IMR-90 (cell line): ENCODE data around the gene INPP4A.

Experiments used
- BHLHE40 ChIP-seq: fragments of 150-350 bp; IDR thresholded peaks from 2 replicates; pipeline ENCODE4 v1.6.1; 2016; ENCODE audit warnings: mild to moderate bottlenecking, low read depth, low read length
- CEBPB ChIP-seq: IDR thresholded peaks from 2 replicates; pipeline ENCODE4 v1.6.1; 2012; ENCODE audit warnings: low read depth, low read length, improper control_type of control experiment
- CHD1 ChIP-seq: IDR thresholded peaks from 2 replicates; pipeline ENCODE4 v1.6.1; 2012; ENCODE audit warnings: low read depth, low read length, improper control_type of control experiment
- FOS ChIP-seq: fragments of 150-350 bp; IDR thresholded peaks from 2 replicates; pipeline ENCODE4 v1.6.1; 2016; ENCODE audit warnings: low read depth, low read length
- MAFK ChIP-seq: IDR thresholded peaks from 2 replicates; pipeline ENCODE4 v1.6.1; 2012; ENCODE audit warnings: low read depth, low read length, improper control_type of control experiment
- MXI1 ChIP-seq: IDR thresholded peaks from 2 replicates; pipeline ENCODE4 v1.6.1; 2012; ENCODE audit warnings: low read depth, mild to moderate bottlenecking, low read length, moderate library complexity, borderline replicate concordance
- POLR2A ChIP-seq: IDR thresholded peaks from 2 replicates; pipeline ENCODE4 v1.6.1; 2012; ENCODE audit warnings: mild to moderate bottlenecking, low read depth, low read length
- RAD21 ChIP-seq: IDR thresholded peaks from 2 replicates; pipeline ENCODE4 v1.6.1; 2012; ENCODE audit warnings: low read length, improper control_type of control experiment
- RCOR1 ChIP-seq: IDR thresholded peaks from 2 replicates; pipeline ENCODE4 v1.6.1; 2012; ENCODE audit warnings: mild to moderate bottlenecking, low read length, improper control_type of control experiment; ENCODE audit not compliant: insufficient replicate concordance
- RFX5 ChIP-seq: IDR thresholded peaks from 2 replicates; pipeline ENCODE4 v1.8.0; 2012; ENCODE audit warnings: low read depth, mild to moderate bottlenecking, low read length, moderate library complexity
- SMC3 ChIP-seq: fragments of 150-350 bp; IDR thresholded peaks from 2 replicates; pipeline ENCODE4 v1.6.1; 2016; ENCODE audit warnings: low read depth, mild to moderate bottlenecking, antibody characterized with exemption, low read length, moderate library complexity
- TF ChIP-seq, protein P1 (sequence below): conservative IDR thresholded peaks from 2 replicates; pipeline ENCODE4 v1.5.1; 2012; ENCODE audit warnings: mild to moderate bottlenecking, low read depth, low read length, improper control_type of control experiment
- TF ChIP-seq, protein P2 (sequence below): fragments of 150-350 bp; IDR thresholded peaks from 2 replicates; pipeline ENCODE4 v1.6.1; 2016; ENCODE audit warnings: low read depth, mild to moderate bottlenecking, low read length, moderate library complexity, borderline replicate concordance

DNA sequence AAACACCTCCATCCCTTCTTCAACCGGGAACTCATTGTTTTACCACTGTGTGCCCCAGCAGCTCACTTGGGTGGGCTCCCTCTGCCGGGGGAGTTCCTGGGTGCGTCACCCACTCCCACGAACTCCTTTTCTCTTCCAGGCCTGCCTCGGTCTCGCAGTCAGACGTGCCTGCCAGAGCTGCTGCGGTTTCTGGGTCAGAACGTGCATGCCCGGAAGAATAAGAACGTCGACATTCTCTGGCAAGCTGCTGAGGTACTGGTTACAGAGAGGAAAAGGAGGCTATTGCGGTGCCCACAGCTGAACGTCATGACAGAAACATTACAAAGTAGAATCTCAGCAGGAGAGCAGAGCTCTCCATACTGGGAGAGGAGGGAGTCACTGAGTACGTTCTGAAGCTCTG is 128.0 kb downstream of the INPP4A start:
- TF ChIP-seq POLR2A, result no peak
- TF ChIP-seq, protein P1, sequence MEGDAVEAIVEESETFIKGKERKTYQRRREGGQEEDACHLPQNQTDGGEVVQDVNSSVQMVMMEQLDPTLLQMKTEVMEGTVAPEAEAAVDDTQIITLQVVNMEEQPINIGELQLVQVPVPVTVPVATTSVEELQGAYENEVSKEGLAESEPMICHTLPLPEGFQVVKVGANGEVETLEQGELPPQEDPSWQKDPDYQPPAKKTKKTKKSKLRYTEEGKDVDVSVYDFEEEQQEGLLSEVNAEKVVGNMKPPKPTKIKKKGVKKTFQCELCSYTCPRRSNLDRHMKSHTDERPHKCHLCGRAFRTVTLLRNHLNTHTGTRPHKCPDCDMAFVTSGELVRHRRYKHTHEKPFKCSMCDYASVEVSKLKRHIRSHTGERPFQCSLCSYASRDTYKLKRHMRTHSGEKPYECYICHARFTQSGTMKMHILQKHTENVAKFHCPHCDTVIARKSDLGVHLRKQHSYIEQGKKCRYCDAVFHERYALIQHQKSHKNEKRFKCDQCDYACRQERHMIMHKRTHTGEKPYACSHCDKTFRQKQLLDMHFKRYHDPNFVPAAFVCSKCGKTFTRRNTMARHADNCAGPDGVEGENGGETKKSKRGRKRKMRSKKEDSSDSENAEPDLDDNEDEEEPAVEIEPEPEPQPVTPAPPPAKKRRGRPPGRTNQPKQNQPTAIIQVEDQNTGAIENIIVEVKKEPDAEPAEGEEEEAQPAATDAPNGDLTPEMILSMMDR, result no peak
- no peak for TF ChIP-seq RAD21
- TF ChIP-seq CEBPB, result no peak
- TF ChIP-seq, protein P2, sequence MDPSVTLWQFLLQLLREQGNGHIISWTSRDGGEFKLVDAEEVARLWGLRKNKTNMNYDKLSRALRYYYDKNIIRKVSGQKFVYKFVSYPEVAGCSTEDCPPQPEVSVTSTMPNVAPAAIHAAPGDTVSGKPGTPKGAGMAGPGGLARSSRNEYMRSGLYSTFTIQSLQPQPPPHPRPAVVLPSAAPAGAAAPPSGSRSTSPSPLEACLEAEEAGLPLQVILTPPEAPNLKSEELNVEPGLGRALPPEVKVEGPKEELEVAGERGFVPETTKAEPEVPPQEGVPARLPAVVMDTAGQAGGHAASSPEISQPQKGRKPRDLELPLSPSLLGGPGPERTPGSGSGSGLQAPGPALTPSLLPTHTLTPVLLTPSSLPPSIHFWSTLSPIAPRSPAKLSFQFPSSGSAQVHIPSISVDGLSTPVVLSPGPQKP, result no peak
- TF ChIP-seq CHD1, result no peak
- no peak for TF ChIP-seq MAFK
- no peak for TF ChIP-seq BHLHE40
- TF ChIP-seq RCOR1, result no peak
- no peak for TF ChIP-seq FOS
- no peak for TF ChIP-seq RFX5
- TF ChIP-seq SMC3, result no peak
- no peak for TF ChIP-seq MXI1
